Coronary artery (tissue), 2 donors: ENCODE results near the gene FES.

Source experiments
- DNase-seq: peaks from one replicate; pipeline ENCODE4 v3.0.0-alpha.2; 2017; ENCODE audit warnings: low spot score
- H3K27ac ChIP-seq, 2 donors: fragments of 200-600 bp; sonication (generic); one replicate each; pipeline ENCODE4 v1.5.1; 2016 to 2019
- H3K4me3 ChIP-seq: fragments of 200-600 bp; sonication (generic); 2 replicates; pipeline ENCODE4 v1.5.1; 2016; ENCODE audit warnings: mild to moderate bottlenecking, moderate library complexity
- TF ChIP-seq, protein P1 (sequence below): fragments of 200-600 bp; sonication (generic); IDR thresholded peaks from one replicate; pipeline ENCODE4 v1.5.1; 2019; ENCODE audit warnings: antibody characterized with exemption

The FES gene

GRCh38 chr15:90910441-90911301 is 26.4 kb downstream of the FES start:
- no peak overlapping the region for H3K27ac ChIP-seq
- TF ChIP-seq, protein P1, sequence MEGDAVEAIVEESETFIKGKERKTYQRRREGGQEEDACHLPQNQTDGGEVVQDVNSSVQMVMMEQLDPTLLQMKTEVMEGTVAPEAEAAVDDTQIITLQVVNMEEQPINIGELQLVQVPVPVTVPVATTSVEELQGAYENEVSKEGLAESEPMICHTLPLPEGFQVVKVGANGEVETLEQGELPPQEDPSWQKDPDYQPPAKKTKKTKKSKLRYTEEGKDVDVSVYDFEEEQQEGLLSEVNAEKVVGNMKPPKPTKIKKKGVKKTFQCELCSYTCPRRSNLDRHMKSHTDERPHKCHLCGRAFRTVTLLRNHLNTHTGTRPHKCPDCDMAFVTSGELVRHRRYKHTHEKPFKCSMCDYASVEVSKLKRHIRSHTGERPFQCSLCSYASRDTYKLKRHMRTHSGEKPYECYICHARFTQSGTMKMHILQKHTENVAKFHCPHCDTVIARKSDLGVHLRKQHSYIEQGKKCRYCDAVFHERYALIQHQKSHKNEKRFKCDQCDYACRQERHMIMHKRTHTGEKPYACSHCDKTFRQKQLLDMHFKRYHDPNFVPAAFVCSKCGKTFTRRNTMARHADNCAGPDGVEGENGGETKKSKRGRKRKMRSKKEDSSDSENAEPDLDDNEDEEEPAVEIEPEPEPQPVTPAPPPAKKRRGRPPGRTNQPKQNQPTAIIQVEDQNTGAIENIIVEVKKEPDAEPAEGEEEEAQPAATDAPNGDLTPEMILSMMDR, result no peak
- no peak for DNase-seq
- H3K4me3 ChIP-seq, result no peak overlapping the region

GRCh38 chr15:90911302-90911623 is 27.0 kb downstream of the FES start:
- Histone ChIP-seq H3K27ac (no peak overlapping the region), H3K4me3 (no peak overlapping the region)
- no peak for DNase-seq
- TF ChIP-seq, protein P1, result no peak

GRCh38 chr15:90911906-90912769 is 27.8 kb downstream of the FES start:
- no peak overlapping the region for H3K4me3 ChIP-seq
- DNase-seq, result no peak
- TF ChIP-seq, protein P1, result no peak
- H3K27ac ChIP-seq, result no peak overlapping the region

DNA sequence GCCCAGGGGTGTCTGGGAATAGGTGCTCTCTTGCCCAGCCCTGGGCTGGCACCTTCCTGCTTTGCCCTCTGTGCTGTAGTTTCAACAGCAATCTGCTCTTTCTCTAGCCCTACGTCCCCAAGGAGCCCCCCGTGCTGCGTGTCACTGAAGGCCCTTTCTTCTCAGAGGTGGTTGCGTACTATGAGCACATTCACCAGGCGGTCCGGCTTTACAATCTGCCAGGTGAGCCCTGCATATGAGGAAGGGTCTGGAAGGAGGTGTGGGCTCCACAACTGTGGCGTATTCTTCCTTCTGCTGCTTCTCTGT is 28.4 kb downstream of the FES start:
- Histone ChIP-seq H3K27ac (no peak overlapping the region), H3K4me3 (no peak overlapping the region)
- no peak for DNase-seq
- TF ChIP-seq, protein P1, result no peak

DNA sequence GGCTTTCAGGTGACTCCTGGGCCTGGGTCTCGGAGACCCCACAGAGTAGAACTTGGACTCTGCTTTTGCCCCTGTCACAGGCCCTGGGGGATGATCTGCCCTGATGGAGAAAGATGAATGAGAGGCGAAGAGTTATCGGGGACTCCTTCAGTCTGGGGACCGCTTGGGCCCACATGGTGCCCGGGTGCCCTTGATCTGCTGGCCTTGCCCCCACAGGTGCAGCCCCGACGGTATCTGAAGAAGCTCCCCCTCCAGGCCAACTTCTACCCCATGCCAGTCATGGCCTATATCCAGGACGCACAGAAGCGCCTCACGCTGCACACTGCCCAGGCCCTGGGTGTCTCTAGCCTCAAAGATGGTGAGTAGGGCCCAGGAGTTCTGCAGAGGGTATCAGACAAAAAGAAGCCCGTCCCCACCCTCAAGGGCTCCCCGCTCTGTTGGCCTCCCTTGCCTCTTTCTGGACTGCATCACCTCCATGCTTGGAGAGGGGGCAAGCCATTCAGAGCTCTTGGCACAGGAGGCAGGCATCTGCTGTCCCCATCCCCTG is 29.2 kb downstream of the FES start:
- no peak overlapping the region for H3K27ac ChIP-seq
- TF ChIP-seq, protein P1, result no peak
- no peak overlapping the region for H3K4me3 ChIP-seq
- DNase-seq, result no peak

- H3K4me3 ChIP-seq, result no peak overlapping the region
- no peak for DNase-seq
- no peak overlapping the region for H3K27ac ChIP-seq
- TF ChIP-seq, protein P1, result no peak
These were observed 30.2 kb downstream of the FES start for GRCh38 chr15:90914305-90915080.
